Mesothelial cell of epicardium (in vitro differentiated cells): ENCODE measurements around the gene KLHL10. TPM values are rescaled to one million over a fixed set of nuclear protein-coding genes. Genes with fewer than 3 reads are reported as not detected.
"Not testable (repeated sequence)": the region's sequence is repeated elsewhere in the genome, so short reads cannot be mapped to it uniquely, and the experiment has no call there.

Source experiments
- DNase-seq, 2 experiments: peaks; one replicate each; pipeline ENCODE4 v3.0.0; 2021; ENCODE audit warnings: low spot score in 2 of 2; ENCODE audit not compliant: unreplicated experiment in 2 of 2
- H3K27ac Mint-ChIP-seq: 2 replicates; pipeline ENCODE4 v1.8.0; 2021; ENCODE audit warnings: mixed read lengths
- H3K27me3 Mint-ChIP-seq: 2 replicates; pipeline ENCODE4 v1.8.0; 2021; ENCODE audit warnings: low read depth, mixed read lengths
- H3K36me3 Mint-ChIP-seq: 2 replicates; pipeline ENCODE4 v1.8.0; 2021; ENCODE audit warnings: mixed read lengths
- H3K4me1 Mint-ChIP-seq: 2 replicates; pipeline ENCODE4 v1.8.0; 2021; ENCODE audit warnings: mixed read lengths
- H3K4me3 Mint-ChIP-seq: 2 replicates; pipeline ENCODE4 v1.8.0; 2021; ENCODE audit warnings: mild to moderate bottlenecking, moderate library complexity, mixed read lengths
- H3K9me3 Mint-ChIP-seq: 2 replicates; pipeline ENCODE4 v1.8.0; 2021; ENCODE audit warnings: mixed read lengths
- total RNA-seq: library from RNA; stranded (reverse); gene quantifications from 3 replicates; pipeline ENCODE4 v1.2.1, GENCODE V29; 2021
- TF ChIP-seq, protein P1 (sequence below): fragments of 200-600 bp; sonication (generic); IDR thresholded peaks from one replicate; pipeline ENCODE4 v1.5.0; 2021; ENCODE audit warnings: antibody characterized with exemption; ENCODE audit not compliant: unreplicated experiment

Gene KLHL10
- total RNA-seq, 1 donor from 2014 or later, result 0.27 TPM

DNA sequence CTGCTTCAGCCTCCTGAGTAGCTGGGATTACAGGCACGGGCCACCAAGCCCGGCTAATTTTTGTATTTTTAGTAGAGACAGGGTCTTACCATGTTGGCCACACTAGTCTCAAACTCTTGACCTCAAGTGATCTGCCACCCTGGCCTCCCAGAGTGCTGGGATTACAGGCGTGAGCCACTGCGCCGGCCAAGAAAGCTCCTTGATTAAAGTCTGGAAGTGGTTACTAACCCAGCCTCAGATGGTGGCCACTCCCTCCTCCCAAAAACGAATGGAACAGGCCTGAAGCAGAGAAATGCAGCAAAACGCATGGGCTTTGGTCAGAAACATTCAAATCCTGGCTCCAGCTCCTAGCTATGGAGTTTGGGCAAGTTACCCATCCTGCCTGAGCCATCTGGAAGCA is 13.5 kb upstream of the KLHL10 start:
- Mint-ChIP-seq H3K9me3 (no peaks in the 10 kb centered on the region), H3K36me3 (peaks cover 15% of the 10 kb centered on the region), H3K27me3 (no peaks in the 10 kb centered on the region), H3K4me1 (no peaks in the 10 kb centered on the region), H3K4me3 (no peak overlapping the region), H3K27ac (no peak overlapping the region)
- DNase-seq, result no peak
- TF ChIP-seq, protein P1, sequence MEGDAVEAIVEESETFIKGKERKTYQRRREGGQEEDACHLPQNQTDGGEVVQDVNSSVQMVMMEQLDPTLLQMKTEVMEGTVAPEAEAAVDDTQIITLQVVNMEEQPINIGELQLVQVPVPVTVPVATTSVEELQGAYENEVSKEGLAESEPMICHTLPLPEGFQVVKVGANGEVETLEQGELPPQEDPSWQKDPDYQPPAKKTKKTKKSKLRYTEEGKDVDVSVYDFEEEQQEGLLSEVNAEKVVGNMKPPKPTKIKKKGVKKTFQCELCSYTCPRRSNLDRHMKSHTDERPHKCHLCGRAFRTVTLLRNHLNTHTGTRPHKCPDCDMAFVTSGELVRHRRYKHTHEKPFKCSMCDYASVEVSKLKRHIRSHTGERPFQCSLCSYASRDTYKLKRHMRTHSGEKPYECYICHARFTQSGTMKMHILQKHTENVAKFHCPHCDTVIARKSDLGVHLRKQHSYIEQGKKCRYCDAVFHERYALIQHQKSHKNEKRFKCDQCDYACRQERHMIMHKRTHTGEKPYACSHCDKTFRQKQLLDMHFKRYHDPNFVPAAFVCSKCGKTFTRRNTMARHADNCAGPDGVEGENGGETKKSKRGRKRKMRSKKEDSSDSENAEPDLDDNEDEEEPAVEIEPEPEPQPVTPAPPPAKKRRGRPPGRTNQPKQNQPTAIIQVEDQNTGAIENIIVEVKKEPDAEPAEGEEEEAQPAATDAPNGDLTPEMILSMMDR, result no peak

DNA sequence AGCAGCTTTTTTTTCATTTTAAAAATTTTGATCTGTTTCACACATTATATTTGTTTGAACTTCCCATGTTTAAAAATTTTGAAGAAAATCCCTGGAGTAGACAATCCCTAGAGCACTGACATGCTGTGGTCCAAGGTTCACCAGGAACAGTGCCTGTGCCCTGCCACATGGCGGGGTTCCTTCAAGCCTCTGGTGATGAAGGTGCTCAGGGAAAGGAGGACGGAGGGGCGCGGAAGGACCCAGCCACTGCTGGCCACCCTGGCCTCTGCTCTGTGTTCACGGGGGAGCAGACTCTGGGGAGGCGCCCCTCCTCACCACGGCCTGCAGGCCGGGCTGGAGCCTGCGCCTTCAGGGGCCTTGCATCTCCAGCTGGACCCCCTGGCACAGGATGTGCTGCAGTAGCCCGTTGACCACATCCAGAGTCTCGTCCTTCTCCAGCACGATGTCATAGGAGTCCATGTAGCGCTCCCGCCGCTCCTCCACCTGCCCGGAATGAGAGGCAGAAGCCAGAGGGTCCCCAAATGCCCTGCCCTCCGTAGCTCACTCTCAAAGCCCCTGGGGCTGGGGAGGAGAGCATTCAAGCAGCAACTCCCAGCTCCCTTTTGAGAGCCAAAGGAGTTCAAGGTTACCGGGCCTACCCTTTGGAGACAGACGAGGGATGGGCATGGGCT is 12.3 kb upstream of the KLHL10 start:
- TF ChIP-seq, protein P1, result no peak
- no peaks in the 10 kb centered on the region for H3K9me3 Mint-ChIP-seq
- no peaks in the 10 kb centered on the region for H3K4me1 Mint-ChIP-seq
- H3K27ac Mint-ChIP-seq, result no peak overlapping the region
- H3K27me3 Mint-ChIP-seq, result no peaks in the 10 kb centered on the region
- H3K36me3 Mint-ChIP-seq, result peaks cover 21% of the 10 kb centered on the region
- H3K4me3 Mint-ChIP-seq, result no peak overlapping the region
- no peak for DNase-seq

DNA sequence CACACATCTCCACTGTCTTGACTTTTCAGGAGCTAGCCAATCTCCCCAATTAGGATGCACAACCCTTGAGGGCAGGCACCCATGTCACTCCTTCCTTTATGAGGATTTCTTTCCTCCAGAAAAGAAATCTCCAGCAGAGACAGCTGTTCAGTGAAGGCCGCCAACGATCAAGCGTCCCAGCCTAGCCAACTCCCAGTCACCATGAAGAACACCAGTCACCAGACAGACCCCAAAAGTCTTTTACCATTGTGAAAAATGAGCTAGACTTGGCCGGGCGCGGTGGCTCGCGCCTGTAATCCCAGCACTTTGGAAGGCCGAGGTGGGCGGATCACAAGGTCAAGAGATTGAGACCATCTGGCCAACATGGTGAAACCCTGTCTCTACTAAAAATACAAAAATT is 7.7 kb upstream of the KLHL10 start:
- H3K4me1 Mint-ChIP-seq, H3K9me3 Mint-ChIP-seq, H3K27ac Mint-ChIP-seq, DNase-seq, H3K4me3 Mint-ChIP-seq, H3K27me3 Mint-ChIP-seq: not testable (repeated sequence)
- H3K36me3 Mint-ChIP-seq, result peaks cover 27% of the 10 kb centered on the region

DNA sequence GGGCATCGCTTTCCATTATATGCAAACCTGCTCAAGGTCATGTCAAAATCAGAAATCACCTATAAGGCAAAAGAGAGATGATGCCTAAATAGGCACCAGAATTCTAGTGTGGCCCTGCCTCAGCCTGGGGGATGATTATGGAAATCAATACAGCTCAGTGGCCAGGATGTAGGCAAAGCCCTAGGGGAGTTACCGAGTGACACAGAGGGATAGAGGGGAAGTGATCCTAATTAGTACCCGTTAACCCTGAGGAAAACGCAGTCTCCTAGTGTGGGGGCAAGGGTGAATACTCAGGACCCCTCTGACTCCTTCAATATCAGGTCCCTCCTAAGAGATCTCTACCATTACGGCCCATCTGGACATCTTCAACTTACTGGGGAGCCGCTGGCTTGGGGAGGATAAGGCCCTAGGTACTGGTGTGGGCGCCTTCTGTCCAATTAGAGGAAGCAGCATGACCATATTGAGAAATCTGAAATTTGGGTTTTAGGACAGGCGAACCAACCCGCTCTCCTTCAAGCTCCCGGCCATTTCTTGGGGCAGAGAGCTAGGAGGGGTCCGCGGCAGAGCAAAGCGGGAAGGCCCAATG is 2.3 kb upstream of the KLHL10 start:
- peaks cover 9% of the 10 kb centered on the region for H3K36me3 Mint-ChIP-seq
- DNase-seq, result no peak
- H3K27ac Mint-ChIP-seq, result no peak overlapping the region
- H3K27me3 Mint-ChIP-seq, result peaks cover 2% of the 10 kb centered on the region
- TF ChIP-seq, protein P1, result no peak
- H3K4me3 Mint-ChIP-seq, result peak overlapping the region; percentile 82
- no peaks in the 10 kb centered on the region for H3K9me3 Mint-ChIP-seq
- peaks cover 9% of the 10 kb centered on the region for H3K4me1 Mint-ChIP-seq

DNA sequence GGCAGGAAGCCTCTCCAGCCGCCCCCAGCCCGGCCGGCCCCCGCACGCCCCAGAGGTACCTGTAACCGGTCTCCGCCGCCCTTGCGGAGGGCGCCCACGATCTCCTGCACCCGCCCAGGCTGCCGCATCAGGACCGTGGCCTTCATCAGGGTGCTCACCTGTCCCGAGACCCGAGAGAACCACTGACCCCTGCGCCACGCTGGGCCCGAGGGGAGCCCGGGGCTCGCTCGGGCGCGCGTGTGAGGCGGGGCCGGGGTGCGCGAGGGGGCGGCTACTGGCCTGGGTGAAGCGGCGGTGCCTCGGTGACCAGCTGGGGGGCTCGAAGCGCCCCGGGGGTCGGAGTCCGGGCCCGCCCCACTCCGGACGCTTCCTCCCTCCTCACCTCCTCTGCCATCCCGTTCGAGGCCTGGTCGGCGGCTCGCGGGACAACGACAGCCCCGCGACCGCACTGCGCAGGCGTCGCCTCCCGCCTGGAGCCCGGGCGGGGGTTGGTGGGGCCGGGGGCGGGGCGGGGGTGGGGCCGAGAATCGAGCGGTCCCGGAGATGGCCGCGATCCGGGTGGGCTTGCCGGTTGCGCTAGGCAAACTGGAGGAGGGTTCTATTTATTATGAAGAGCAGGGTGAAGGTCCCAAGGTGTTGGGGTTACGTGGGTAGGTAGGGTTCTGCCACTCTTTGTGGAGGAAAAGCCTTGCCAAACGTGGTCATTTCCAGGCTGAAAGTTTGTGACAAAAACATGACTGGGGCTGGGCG is 1.6 kb upstream of the KLHL10 start, which contains the start of gene NT5C3B:
Gene NT5C3B, minus strand, starts transcription at position 433 of the 750 bp plus-strand sequence. Its CDS starts 39 bp downstream, at position 394.
- peak within 1 kb of the TSS; percentile 82 for H3K4me3 Mint-ChIP-seq
- no peak within 1 kb of the TSS for H3K27ac Mint-ChIP-seq
- peaks cover 9% of the 10 kb centered on the region for H3K36me3 Mint-ChIP-seq
- TF ChIP-seq, protein P1, result no peak
- H3K9me3 Mint-ChIP-seq, result no peaks in the 10 kb centered on the region
- DNase-seq, result peak; percentile 46 to 71
- H3K27me3 Mint-ChIP-seq, result peaks cover 2% of the 10 kb centered on the region
- H3K4me1 Mint-ChIP-seq, result peaks cover 9% of the 10 kb centered on the region
